Gastroesophageal sphincter (tissue), 3 donors: ENCODE results near the gene DHX58.

Source experiments
- CTCF ChIP-seq, 4 experiments: fragments of 200-600 bp in 2 of 4; fragments of 450-650 bp in 2 of 4; sonication (generic) in 1 of 4; IDR thresholded peaks; one replicate each; pipeline ENCODE4 v1.5.1; 2017 to 2019; ENCODE audit warnings: antibody characterized with exemption in 4 of 4, mild to moderate bottlenecking in 2 of 4, moderate library complexity in 2 of 4
- EP300 ChIP-seq: sonication (generic); formaldehyde crosslinking; IDR thresholded peaks from one replicate; pipeline ENCODE4 v1.6.1; 2017; ENCODE audit warnings: antibody characterized with exemption, mild to moderate bottlenecking
- POLR2AphosphoS5 ChIP-seq: sonication (generic); formaldehyde crosslinking; IDR thresholded peaks from one replicate; pipeline ENCODE4 v1.6.1; 2017; ENCODE audit warnings: antibody characterized with exemption

DNA sequence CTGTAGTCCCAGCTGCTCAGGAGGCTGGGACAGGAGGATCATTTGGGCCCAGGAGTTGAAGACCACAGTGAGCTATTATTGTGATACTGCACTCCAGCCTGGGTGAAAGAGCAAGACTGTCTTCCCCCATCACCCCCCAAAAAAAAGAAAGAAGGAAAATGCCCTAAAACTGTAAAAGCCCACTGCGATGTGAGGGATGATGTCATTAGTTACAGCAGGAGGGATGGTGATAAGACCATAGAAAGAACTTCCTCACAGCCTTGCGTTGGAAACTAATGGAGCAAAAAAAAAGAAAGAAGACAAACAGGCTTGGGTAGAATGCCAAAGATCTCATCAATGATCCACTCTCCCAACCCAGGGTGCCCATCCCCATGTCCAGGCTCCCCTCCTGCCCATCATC is 33.0 kb downstream of the DHX58 start:
- TF ChIP-seq POLR2AphosphoS5 (no peak), CTCF (IDR thresholded peaks at IDR 0.05) (no peak), EP300 (no peak)
